Activated CD4-positive, CD25-positive, alpha-beta regulatory T cell treated with anti-CD3 and anti-CD28 coated beads, Interleukin-2, amount 50 U/mL, for 24 hours (primary cell): ENCODE measurements around the gene AKAP9.
"Not testable (repeated sequence)": the region's sequence is repeated elsewhere in the genome, so short reads cannot be mapped to it uniquely, and the experiment has no call there.

Source experiments
- ATAC-seq, 2 donors: fragments of 150-1000 bp; cut with Tn5 transposase; one replicate each; pipeline ENCODE4 v1.10.0; 2021; ENCODE audit warnings: mild to moderate bottlenecking in 1 of 2, moderate library complexity in 1 of 2

AKAP9 gene

GRCh38 chr7:92071032-92071431 is 130.4 kb downstream of the AKAP9 start:
- no peak for ATAC-seq

DNA sequence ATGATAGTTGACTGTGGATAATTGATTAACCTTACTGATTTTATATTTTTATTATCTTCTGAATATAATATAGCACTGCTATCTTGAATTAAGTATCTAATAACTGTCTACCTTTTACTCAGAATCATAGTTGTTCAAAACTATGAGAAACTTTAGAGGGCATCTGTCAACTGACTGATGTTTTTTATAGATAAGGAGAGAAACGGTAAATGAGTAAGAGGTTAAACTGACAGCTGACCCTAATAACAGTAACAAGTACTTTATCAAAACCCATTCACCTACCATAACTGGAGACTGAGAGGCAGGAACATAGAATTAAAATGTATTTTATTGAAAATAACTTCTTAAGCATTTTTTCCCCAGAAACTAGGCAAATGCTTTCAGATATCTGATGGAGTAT is 131.5 kb downstream of the AKAP9 start:
- no peak for ATAC-seq

GRCh38 chr7:92072708-92073107 is 132.0 kb downstream of the AKAP9 start:
- no peak for ATAC-seq

GRCh38 chr7:92075455-92076158 is 134.9 kb downstream of the AKAP9 start:
- peak; percentile 75 to 86 for ATAC-seq

DNA sequence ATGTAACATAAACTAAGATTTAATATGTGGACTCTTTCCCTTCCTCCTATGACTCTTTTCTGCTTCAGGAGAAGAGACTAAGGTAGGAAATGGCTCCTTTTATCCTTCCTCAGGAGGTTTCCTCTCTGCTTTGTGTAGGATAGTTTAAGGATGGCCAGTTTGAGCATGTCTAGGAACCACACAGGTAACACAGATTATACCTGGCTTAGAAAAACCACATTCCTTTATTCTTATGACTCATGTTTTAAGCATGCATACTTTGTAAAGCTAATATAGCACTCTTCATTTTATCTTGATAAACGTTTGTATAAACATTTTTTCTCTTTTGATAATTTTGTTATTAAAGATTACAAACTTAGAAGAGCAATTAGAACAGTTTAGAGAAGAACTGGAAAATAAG is 135.8 kb downstream of the AKAP9 start:
- ATAC-seq, result no peak

- not testable (repeated sequence) for ATAC-seq
These were observed 143.3 kb downstream of the AKAP9 start for GRCh38 chr7:92083922-92084321.

GRCh38 chr7:92088266-92088665 is 147.6 kb downstream of the AKAP9 start:
- no peak for ATAC-seq

GRCh38 chr7:92092210-92092609 is 151.5 kb downstream of the AKAP9 start:
- no peak for ATAC-seq

DNA sequence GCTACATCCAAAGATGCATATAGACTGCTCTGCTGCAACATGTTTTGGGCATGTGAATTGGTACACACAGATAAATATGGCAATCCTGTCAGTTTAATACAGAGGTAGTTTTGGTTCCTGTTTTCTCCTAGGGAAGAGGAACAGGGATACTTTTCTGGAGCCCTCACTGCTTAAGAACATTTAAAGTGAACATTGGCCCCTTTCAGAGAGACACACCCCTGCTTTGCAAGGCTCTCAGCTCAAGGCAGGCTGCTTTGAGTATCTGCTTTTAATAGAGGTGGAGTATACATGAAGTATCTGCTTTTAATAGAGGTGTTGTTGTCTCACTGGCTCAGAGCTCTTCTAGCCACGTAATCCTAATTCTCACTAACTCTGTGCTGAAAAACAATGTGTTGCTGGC is 154.7 kb downstream of the AKAP9 start:
- ATAC-seq, result no peak

- no peak for ATAC-seq
These were observed 159.9 kb downstream of the AKAP9 start for GRCh38 chr7:92100534-92100933.

DNA sequence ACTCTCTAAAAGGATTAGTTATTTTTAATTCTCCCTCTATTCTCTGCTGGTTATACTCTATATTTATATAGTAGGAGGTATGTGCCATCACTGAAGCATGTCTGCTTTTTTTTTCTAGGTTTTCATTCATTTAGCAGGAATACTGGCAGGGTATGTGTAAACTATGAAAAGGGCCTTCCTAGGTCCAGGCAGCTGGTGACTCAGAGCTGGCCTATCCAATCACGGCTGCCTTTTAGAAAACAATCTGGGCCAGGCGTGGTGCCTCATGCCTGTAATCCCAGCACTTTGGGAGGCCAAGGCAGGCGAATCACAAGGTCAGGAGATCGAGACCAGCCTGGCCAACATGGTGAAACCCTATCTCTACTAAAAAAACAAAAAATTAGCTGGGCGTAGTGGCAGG is 162.2 kb downstream of the AKAP9 start:
- not testable (repeated sequence) for ATAC-seq

DNA sequence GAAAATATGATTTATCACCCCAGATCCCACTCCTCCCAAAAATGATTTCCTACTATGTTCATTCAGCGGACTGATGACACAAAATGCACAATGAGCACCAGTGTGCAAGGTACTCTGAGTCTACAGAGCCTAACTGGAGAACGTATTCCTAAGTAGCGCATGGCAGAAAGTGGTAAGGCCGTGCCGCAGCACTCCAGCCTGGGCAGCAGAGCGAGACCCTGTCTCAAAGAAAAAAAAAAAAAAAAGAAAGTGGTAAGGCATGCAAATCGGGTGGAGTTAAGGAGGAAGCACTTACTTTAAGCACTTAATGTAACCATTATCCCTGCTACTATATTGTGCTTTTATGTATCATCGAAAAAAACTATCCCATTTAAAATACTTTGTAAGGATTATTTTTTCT is 168.2 kb downstream of the AKAP9 start:
- no peak for ATAC-seq

- ATAC-seq, result no peak
These were observed 170.2 kb downstream of the AKAP9 start for GRCh38 chr7:92110857-92111256.

- no peak for ATAC-seq
These were observed 175.2 kb downstream of the AKAP9 start for GRCh38 chr7:92115821-92116220.

GRCh38 chr7:92116949-92117348 is 176.3 kb downstream of the AKAP9 start:
- ATAC-seq, result no peak

DNA sequence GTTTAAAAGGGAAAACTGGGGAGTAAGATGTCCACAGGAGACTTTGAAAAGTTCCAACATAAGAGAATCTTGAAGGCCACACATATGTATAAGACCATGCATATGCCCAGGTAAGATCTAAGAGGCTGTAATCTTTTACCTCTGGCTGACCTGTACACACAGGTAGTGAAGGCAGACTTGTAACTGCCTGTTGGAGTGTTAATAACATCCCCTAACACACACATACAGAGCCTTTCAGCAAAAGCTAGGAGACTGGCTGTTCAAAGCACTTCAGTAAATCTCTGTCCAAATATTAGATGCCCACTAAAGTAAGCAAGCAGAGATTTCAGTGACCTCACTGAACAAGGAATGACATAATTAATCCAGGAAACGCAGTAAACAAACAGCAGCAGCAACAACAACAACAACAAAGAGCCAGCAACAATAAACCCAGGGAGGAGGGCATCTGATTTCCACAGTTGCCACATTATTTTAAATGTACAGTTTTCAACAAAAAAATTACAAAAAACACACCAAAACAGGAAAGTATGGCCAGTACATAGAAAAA is 178.6 kb downstream of the AKAP9 start:
- ATAC-seq, result no peak

GRCh38 chr7:92121681-92122080 is 181.0 kb downstream of the AKAP9 start:
- no peak for ATAC-seq

DNA sequence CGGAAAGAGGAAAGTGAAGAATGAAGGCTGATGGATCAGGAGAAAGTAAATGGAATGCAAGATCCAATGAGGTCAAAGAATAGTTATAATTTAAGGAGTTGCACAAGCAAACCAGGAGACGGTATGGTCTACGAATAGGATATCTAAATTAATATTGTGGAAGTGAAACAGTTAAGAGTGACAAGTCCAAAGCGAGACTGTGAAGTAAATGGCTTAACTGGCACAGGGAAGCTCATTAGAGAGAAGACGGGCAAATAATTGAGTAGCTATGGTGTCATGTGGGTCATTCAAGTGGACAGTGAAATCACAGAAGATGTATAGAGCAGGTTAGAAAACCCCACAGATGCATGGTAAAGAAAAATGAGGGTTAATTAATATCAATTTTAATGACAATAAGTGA is 190.4 kb downstream of the AKAP9 start:
- no peak for ATAC-seq

- no peak for ATAC-seq
These were observed 191.2 kb downstream of the AKAP9 start for GRCh38 chr7:92131764-92132330.

DNA sequence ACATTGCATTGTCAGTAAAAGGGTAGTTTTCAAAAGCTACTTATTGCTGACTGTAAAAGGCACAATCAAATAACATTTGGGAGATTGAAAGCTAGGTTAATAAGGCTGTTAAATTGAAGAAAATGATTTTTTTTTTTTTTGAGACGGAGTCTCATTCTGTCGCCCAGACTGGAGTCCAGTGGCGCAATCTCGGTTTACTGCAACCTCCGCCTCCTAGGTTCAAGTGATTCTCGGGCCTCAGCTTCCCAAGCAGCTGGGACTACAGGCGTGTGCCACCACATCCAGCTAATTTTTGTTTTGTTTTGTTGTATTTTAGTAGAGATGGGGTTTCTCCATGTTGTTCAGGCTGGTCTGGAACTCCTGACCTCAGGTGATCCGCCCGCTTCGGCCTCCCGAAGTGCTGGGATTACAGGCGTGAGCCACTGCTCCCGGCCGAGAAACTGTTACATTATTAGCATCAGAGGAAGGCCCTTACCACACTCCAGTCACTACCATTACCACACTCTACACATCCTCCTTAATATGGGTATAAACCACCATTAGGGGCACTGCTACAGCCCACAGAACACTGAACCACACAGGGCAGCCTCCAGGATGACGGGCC is 192.6 kb downstream of the AKAP9 start:
- ATAC-seq, result peak; percentile 13 to 22

- ATAC-seq, result peak; percentile 24 to 33
These were observed 193.1 kb downstream of the AKAP9 start for GRCh38 chr7:92133737-92134270.

DNA sequence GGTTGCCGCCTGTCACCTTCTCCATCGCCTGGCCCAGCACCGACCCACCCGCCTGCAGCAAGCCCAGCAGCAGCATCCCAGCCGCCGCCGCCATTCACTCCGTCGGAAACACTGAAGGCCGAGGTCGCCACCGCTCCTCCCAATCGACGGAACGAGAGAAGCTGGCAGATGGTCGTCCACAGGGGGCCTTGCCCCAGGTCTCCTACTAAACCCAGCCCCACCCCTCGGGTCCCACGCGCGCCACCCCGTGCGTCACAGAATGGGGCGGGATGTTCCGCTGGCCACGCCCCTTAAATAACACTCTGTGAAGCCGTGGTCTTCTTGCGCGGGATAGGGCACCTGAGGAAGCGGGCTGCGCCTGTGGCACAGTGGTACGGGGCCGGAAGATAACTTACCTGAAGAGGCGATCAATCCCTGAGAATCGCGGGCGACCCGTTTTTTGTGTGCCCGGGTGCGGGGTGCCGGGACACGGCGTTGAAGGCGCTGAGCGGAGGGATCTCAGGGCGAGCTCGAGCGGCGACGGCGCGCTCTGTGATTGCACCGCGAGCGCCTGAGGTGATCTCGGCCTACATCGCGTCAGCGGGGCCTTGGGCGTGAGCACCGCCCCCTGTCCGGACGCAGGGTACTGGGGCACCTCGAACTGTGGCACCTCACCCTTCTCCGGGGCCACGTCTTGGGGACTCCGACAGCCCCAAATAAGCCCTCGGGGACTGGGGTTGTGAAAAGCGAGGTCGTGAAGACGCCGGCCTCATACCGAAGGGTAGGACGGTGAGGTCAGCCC is 193.8 kb downstream of the AKAP9 start, which contains the start of gene CYP51A1:
Gene CYP51A1, minus strand, starts transcription at position 207 of the 781 bp plus-strand sequence. Its CDS starts 113 bp downstream, at position 94.
- peak; percentile 88 to 90 for ATAC-seq
